K562 (cell line): Measurements from ENCODE around the gene SPATS2. TPM values are rescaled to one million over a fixed set of nuclear protein-coding genes. Genes with fewer than 3 reads are reported as not detected.

Experiments
- ATAC-seq: fragments of 200-7000 bp; cut with Tn5 transposase; 3 replicates; pipeline ENCODE4 v1.9.1; 2020; ENCODE audit warnings: moderate library complexity
- BruUV-seq: library from RNA; stranded (reverse); fragments of 400-500 nt; replicated peaks from 2 replicates; lab custom pipeline; 2021; lab: Mats Ljungman, UMichigan
- CTCF ChIA-PET: fragments of 300-600 bp; formaldehyde crosslinking; extraction: SDS; loops from one replicate; lab custom pipeline; 2021; ENCODE audit warnings: low intra/inter-chr PET ratio; lab: Yijun Ruan, JAX
- POLR2A ChIA-PET: fragments of 300-600, 350-650 bp; sonication (Branson Sonifier 250); formaldehyde crosslinking; extraction: SDS; loops from one replicate; lab custom pipeline; 2021; ENCODE audit warnings: antibody characterized with exemption, inconsistent platforms; lab: Yijun Ruan, JAX
- DNase-seq, 4 experiments: peaks; one replicate each; pipeline versions ENCODE4 v3.0.0 to v3.0.0-alpha.2; 2011 to 2018; ENCODE audit warnings: low spot score in 3 of 4, mixed read lengths in 3 of 4; ENCODE audit errors: extremely low read depth in 1 of 4
- FAIRE-seq: peaks from 2 replicates; lab custom pipeline; 2011; peaks lifted over from hg19 to GRCh38; lab: Jason Lieb, UNC
- H2AFZ ChIP-seq: 2 replicates; pipeline ENCODE4 v1.6.0; 2011; ENCODE audit warnings: low read depth, low read length, control low read depth, inconsistent platforms
- H3K27ac ChIP-seq: fragments of 200-600 bp; 3 replicates; pipeline ENCODE4 v1.8.0; 2011; ENCODE audit warnings: low read depth, mild to moderate bottlenecking, control low read depth, inconsistent platforms, low read length, moderate library complexity, mixed read lengths; ENCODE audit errors: extremely low read depth
- H3K27me3 ChIP-seq, 2 experiments: fragments of 300-600 bp in 1 of 2; 2 replicates in 1 of 2; 3 replicates in 1 of 2; pipeline versions ENCODE4 v1.6.0 to v1.8.0; 2011; ENCODE audit warnings: inconsistent platforms in 2 of 2, low read length in 2 of 2, mild to moderate bottlenecking in 1 of 2, mixed read lengths in 1 of 2, moderate library complexity in 1 of 2; ENCODE audit not compliant: control insufficient read depth in 2 of 2, insufficient read depth in 2 of 2
- H3K36me3 ChIP-seq: fragments of 300-600 bp; 3 replicates; pipeline ENCODE4 v1.8.0; 2011; ENCODE audit warnings: mild to moderate bottlenecking, low read length, inconsistent platforms; ENCODE audit not compliant: control insufficient read depth, insufficient read depth
- H3K4me1 ChIP-seq, 2 experiments: fragments of 200-600 bp in 1 of 2; replicated peaks in 1 of 2; 2 replicates in 1 of 2; 3 replicates in 1 of 2; pipeline versions ENCODE4 v1.5.1 to v1.8.0; 2011; ENCODE audit warnings: inconsistent platforms in 2 of 2, low read length in 2 of 2, mild to moderate bottlenecking in 1 of 2, mixed read lengths in 1 of 2, moderate library complexity in 1 of 2; ENCODE audit not compliant: control insufficient read depth in 2 of 2, insufficient read depth in 2 of 2
- H3K4me2 ChIP-seq: 2 replicates; pipeline ENCODE4 v1.6.1; 2011; ENCODE audit warnings: low read length, control low read depth, inconsistent platforms, mixed read lengths; ENCODE audit not compliant: insufficient read depth
- H3K4me3 ChIP-seq: fragments of 200-600 bp; sonication (generic), shearing (Covaris generic); 2 replicates; pipeline ENCODE4 v1.5.1; 2016; ENCODE audit warnings: control low read depth, inconsistent platforms
- H3K79me2 ChIP-seq: fragments of 200-600 bp; 3 replicates; pipeline ENCODE4 v1.8.0; 2011; ENCODE audit warnings: low read length, inconsistent platforms; ENCODE audit not compliant: control insufficient read depth, insufficient read depth
- H3K9ac ChIP-seq, 2 experiments: 2 replicates each; pipeline versions ENCODE4 v1.6.0 to v1.6.1; 2011; ENCODE audit warnings: low read depth in 2 of 2, low read length in 2 of 2, control low read depth in 1 of 2, inconsistent platforms in 1 of 2, mild to moderate bottlenecking in 1 of 2, mixed read lengths in 1 of 2; ENCODE audit not compliant: insufficient read depth in 1 of 2
- H3K9me1 ChIP-seq: one replicate; pipeline ENCODE4 v1.6.0; 2011; ENCODE audit warnings: inconsistent platforms, mild to moderate bottlenecking, low read length, moderate library complexity; ENCODE audit not compliant: control insufficient read depth, insufficient read depth
- H3K9me3 ChIP-seq: replicated peaks from 2 replicates; pipeline ENCODE4 v1.5.1; 2011; ENCODE audit warnings: low read depth, low read length, inconsistent platforms; ENCODE audit not compliant: control insufficient read depth, insufficient read depth
- H4K20me1 ChIP-seq: replicated peaks from 2 replicates; pipeline ENCODE4 v1.6.1; 2011; ENCODE audit warnings: low read length, inconsistent platforms, mixed read lengths; ENCODE audit not compliant: control insufficient read depth, insufficient read depth
- FOXA3 ChIP-seq, 2 experiments: fragments of 450-650 bp in 1 of 2; sonication (generic) in 1 of 2; formaldehyde crosslinking; IDR thresholded peaks in 1 of 2; conservative IDR thresholded peaks in 1 of 2; 2 replicates each; pipeline versions ENCODE4 v1.4.0 to v1.8.0; 2020 to 2022; ENCODE audit warnings: mild to moderate bottlenecking in 2 of 2, missing genetic modification reagents in 1 of 2
- ILF3 ChIP-seq: fragments of 450-650 bp; IDR thresholded peaks from 2 replicates; pipeline ENCODE4 v1.6.1; 2018; ENCODE audit warnings: antibody characterized with exemption, mild to moderate bottlenecking, moderate library complexity, borderline replicate concordance
- PHF8 ChIP-seq: fragments of 200-600 bp; sonication (generic); IDR thresholded peaks from 2 replicates; pipeline ENCODE4 v1.6.1; 2012; ENCODE audit warnings: mixed run types, mild to moderate bottlenecking, inconsistent platforms, low read length, moderate library complexity, borderline replicate concordance
- POLR3A ChIP-seq: IDR thresholded peaks from 2 replicates; pipeline ENCODE4 v1.6.1; 2011; ENCODE audit warnings: borderline replicate concordance, mild to moderate bottlenecking, moderate library complexity; ENCODE audit not compliant: insufficient read length, insufficient read depth; ENCODE audit errors: extremely low read depth
- SIN3A ChIP-seq, 2 experiments: fragments of 150-350 bp in 1 of 2; IDR thresholded peaks; 2 replicates each; pipeline ENCODE4 v1.6.1; 2011 to 2016; ENCODE audit warnings: borderline replicate concordance in 2 of 2, low read depth in 2 of 2, low read length in 2 of 2, mild to moderate bottlenecking in 2 of 2, moderate library complexity in 2 of 2; ENCODE audit not compliant: control insufficient read depth in 1 of 2
- ZFX ChIP-seq: sonication (generic); formaldehyde crosslinking; IDR thresholded peaks from 2 replicates; pipeline ENCODE4 v1.8.0; 2022; ENCODE audit warnings: mild to moderate bottlenecking, missing genetic modification reagents, moderate library complexity
- ZNF12 ChIP-seq: sonication (generic); formaldehyde crosslinking; IDR thresholded peaks from 2 replicates; pipeline ENCODE4 v1.4.0; 2020; ENCODE audit warnings: mild to moderate bottlenecking, missing genetic modification reagents
- ZNF263 ChIP-seq: sonication (generic); formaldehyde crosslinking; IDR thresholded peaks from 2 replicates; pipeline ENCODE4 v1.8.0; 2022; ENCODE audit warnings: mild to moderate bottlenecking, missing genetic modification reagents, borderline replicate concordance
- in situ Hi-C: fragments of 300-500 bp; cut with MboI; formaldehyde crosslinking; loops from 4 replicates; pipeline ENCODE4 v1.15.0; 2018; ENCODE audit warnings: inconsistent platforms, mixed read lengths
- intact Hi-C: fragments of 100-400 bp; cut with micrococcal nuclease; formaldehyde crosslinking; loops from 2 replicates; pipeline ENCODE4 v1.14.2; 2022
- polyA plus RNA-seq, 8 experiments: library from polyadenylated mRNA; depleted of rRNA in 4 of 8; stranded (reverse) in 5 of 8; unstranded in 3 of 8; fragments of >200 nt; fragmentation: Nextera tagmentation in 2 of 8; fragmentation: Illumina TruSeq in 1 of 8; extraction: Ambion mirVana in 2 of 8; extraction: Trizol in 1 of 8; gene quantifications; 2 replicates each; pipeline versions ENCODE4 v1.2.1 to v1.2.3, GENCODE V29; 2011 to 2014; ENCODE audit warnings: inconsistent platforms in 1 of 8, missing spikeins in 1 of 8
- total RNA-seq, 7 experiments: library from RNA; depleted of rRNA in 6 of 7; stranded (reverse); fragments of >200 nt in 6 of 7; fragmentation: Illumina TruSeq in 2 of 7; extraction: Trizol in 2 of 7; gene quantifications; 2 replicates each; pipeline versions ENCODE4 v1.2.1 to v1.2.3, GENCODE V29; 2011 to 2021; ENCODE audit warnings: low replicate concordance in 1 of 7

The SPATS2 gene
- total and polyA plus RNA-seq, 9 of the 15 experiments (the other 6 are each of a cell fraction or from before 2014, with no cell fraction given) = 5.4 to 48.2 (median 17.5) TPM

DNA sequence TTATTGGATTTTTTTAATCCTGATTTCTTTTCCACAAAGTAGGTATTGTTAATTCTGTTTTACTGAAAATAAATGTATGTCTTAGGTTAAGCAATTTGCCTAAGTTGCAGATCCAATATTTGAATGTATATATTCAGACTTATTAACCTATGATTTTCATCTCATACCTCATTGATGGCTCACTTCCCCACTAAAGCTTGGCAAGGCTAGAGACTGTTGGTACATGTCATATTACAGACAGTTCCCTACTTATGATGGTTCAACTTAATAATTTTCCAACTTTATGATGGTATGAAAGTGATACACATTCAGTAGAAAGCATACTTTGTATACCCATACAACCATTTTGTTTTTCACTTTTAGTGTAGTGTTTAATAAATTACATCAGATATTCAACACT lies 138.4 kb downstream of the SPATS2 start:
- Histone ChIP-seq H3K9me3 (no peaks in the 10 kb centered on the region; the same call in 1 of the 2 replicates), H3K4me2 (no peak overlapping the region), H3K27ac (no peak overlapping the region), H3K9ac (no peak overlapping the region), H3K9me1 (no peaks in the 10 kb centered on the region), H3K36me3 (peaks cover 4% of the 10 kb centered on the region; the same call in 1 of the 3 replicates), H3K4me1 (no peaks in the 10 kb centered on the region), H2AFZ (no peak overlapping the region), H3K27me3 (no peaks in the 10 kb centered on the region), H4K20me1 (no peaks in the 10 kb centered on the region), H3K79me2 (no peaks in the 10 kb centered on the region), H3K4me3 (no peak overlapping the region)
- ATAC-seq (no peak), DNase-seq (no peak), FAIRE-seq (no peak)
- intact Hi-C loops = no loop called here
- ChIA-PET CTCF (no interaction called here), POLR2A (interaction anchor here (1.2 kb wide), 1 partner anchor 27 kb away, joined by 4 read pairs; no protein-coding TSS in a partner anchor)
- no TSS peak for BruUV-seq
- in situ Hi-C loops = no loop called here
- TF ChIP-seq SIN3A (IDR thresholded peaks at IDR 0.05; ENCODE audit: borderline replicate concordance in 2 of 2, control insufficient read depth in 1 of 2, low read depth in 2 of 2, low read length in 2 of 2) = no peak
- no peak for TF ChIP-seq PHF8
- TF ChIP-seq POLR3A = no peak
- TF ChIP-seq FOXA3 (CRISPR knock-in tag; conservative IDR thresholded peaks at IDR 0.05 in 1 of 2, IDR thresholded peaks at IDR 0.05 in 1 of 2) = no peak
- TF ChIP-seq ZNF12 (CRISPR knock-in tag) = no peak
- TF ChIP-seq ZNF263 (CRISPR knock-in tag) = no peak
- no peak for TF ChIP-seq ZFX (CRISPR knock-in tag)
- TF ChIP-seq ILF3 = no peak
- TF ChIP-seq, all 486 proteins: peak for 0
